ENCODE results near the gene UGT2B10. TPM values are rescaled to one million over a fixed set of nuclear protein-coding genes. Genes with fewer than 3 reads are reported as not detected.

Gene UGT2B10
- total RNA-seq, result not detected in 2 replicates

DNA sequence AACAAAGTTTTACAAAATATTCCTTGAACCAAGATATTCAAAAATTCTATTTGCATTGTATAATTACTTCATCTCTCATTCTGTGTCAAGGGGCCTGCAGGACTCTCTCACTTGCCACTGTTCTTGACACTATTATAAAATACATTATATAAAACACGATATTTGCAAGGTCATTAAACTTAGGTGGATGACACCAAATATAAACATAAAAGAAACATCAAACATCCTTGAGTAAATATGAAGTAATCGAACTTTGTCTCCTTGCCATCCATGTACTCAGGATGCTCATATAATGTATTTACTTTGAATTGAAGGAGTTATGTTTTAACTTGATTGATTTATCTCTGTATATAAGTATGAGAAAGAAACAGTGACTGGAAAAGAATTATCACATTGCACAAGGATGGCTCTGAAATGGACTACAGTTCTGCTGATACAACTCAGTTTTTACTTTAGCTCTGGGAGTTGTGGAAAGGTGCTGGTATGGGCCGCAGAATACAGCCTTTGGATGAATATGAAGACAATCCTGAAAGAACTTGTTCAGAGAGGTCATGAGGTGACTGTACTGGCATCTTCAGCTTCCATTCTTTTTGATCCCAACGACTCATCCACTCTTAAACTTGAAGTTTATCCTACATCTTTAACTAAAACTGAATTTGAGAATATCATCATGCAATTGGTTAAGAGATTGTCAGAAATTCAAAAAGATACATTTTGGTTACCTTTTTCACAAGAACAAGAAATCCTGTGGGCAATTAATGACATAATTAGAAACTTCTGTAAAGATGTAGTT, at the start of gene UGT2B10:
UGT2B10 (plus strand) TSS at position 378 of the 793 bp plus-strand sequence; CDS start at position 404, 26 bp downstream.

Other genes starting within 250 kb of the UGT2B10 start
- 0.25 TPM in 1 of 2 replicates, not detected in the other for gene UGT2B17, start 239.7 kb upstream of the UGT2B10 start, total RNA-seq
- gene UGT2B15, start 145.3 kb upstream of the UGT2B10 start, total RNA-seq, result not detected in 2 replicates
- 0.38 TPM in 1 of 2 replicates, not detected in the other for gene UGT2A3, start 135.8 kb downstream of the UGT2B10 start, total RNA-seq

Measured in mesangial cell (primary cell).